Tibial artery (tissue), 4 donors: ENCODE data around the gene NDUFS8.

Experiments used
- DNase-seq, 2 donors: peaks; one replicate each; pipeline ENCODE4 v3.0.0-alpha.2; 2019
- H3K27ac ChIP-seq, 2 donors: fragments of 200-600 bp; sonication (generic) in 1 of 2; 1 replicate in 1 of 2; 2 replicates in 1 of 2; pipeline ENCODE4 v1.5.1; 2018 to 2019; ENCODE audit warnings: mild to moderate bottlenecking in 1 of 2
- H3K27me3 ChIP-seq, 2 donors: fragments of 200-600 bp; sonication (generic) in 1 of 2; one replicate each; pipeline versions ENCODE4 v1.5.1 to v1.6.0; 2016 to 2019
- H3K36me3 ChIP-seq, 3 donors: fragments of 200-600 bp; sonication (generic) in 2 of 3; one replicate each; pipeline ENCODE4 v1.5.1; 2016 to 2019; ENCODE audit warnings: mild to moderate bottlenecking in 2 of 3
- H3K4me1 ChIP-seq, 4 donors: fragments of 200-600 bp; sonication (generic) in 2 of 4; 1 replicate in 3 of 4; 2 replicates in 1 of 4; pipeline ENCODE4 v1.5.1; 2016 to 2019
- H3K4me3 ChIP-seq, 2 donors: fragments of 200-600 bp; sonication (generic) in 1 of 2; 1 replicate in 1 of 2; 2 replicates in 1 of 2; pipeline ENCODE4 v1.5.1; 2018 to 2019; ENCODE audit warnings: mild to moderate bottlenecking in 2 of 2
- H3K9me3 ChIP-seq, 3 donors: fragments of 200-600 bp; sonication (generic) in 1 of 3; one replicate each; pipeline ENCODE4 v1.5.1; 2016 to 2019
- CTCF ChIP-seq, 2 experiments: fragments of 200-600 bp in 1 of 2; fragments of 450-650 bp in 1 of 2; IDR thresholded peaks; one replicate each; pipeline ENCODE4 v1.5.1; 2017 to 2019; ENCODE audit warnings: antibody characterized with exemption in 2 of 2, mild to moderate bottlenecking in 1 of 2, moderate library complexity in 1 of 2
- intact Hi-C: fragments of 100-400 bp; cut with DNase I; formaldehyde crosslinking; loops from one replicate; pipeline ENCODE4 v1.15.0; 2023; ENCODE audit warnings: low total_unique reads

The NDUFS8 gene

DNA sequence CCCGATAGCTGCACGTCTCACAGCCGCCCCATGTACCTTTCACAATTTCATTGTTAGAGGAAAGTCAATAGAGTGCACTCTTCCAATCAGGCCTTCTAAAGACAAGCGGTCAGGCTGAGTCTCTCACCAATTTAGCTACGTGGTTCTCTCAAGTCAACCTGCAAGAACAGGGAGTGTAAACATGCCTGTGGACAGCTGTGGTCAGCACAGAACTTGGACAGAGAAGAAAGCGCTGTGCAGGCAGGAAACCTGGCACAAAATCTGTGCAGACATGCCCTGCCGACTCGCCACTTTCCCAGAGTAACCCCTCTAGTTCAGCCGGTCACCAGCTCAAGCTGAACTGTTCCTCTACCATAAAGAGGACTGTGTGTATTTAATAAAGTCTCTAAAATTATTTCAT is 51.2 kb downstream of the NDUFS8 start:
- H3K4me1 ChIP-seq, result no peaks in the 10 kb centered on the region
- H3K27me3 ChIP-seq, result no peaks in the 10 kb centered on the region
- H3K4me3 ChIP-seq, result no peak overlapping the region
- intact Hi-C loops, result no loop called here
- no peak overlapping the region for H3K27ac ChIP-seq
- H3K9me3 ChIP-seq, result no peaks in the 10 kb centered on the region
- no peak for DNase-seq
- H3K36me3 ChIP-seq, result peaks cover 0 to 8% (median 0%) of the 10 kb centered on the region in 3 donors
- TF ChIP-seq CTCF (IDR thresholded peaks at IDR 0.05), result no peak

DNA sequence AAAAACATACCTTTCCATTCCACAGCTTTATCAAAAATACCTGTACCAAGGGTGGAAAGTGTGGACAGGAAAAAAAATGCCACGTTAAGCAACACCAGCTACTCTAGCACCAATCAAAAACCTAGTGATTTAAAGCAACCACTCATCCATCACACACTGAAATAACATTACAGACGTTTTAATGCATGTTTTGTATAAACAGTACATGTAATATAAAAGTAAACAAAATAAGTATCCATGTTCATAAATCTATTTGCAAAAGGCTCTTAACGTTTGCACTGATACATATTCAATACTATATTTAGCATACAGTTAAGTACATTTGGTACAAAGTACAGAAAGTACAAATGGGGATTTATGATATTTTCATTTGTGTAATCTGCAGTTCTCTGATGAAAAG is 52.0 kb downstream of the NDUFS8 start:
- DNase-seq, result no peak
- intact Hi-C loops, result no loop called here

DNA sequence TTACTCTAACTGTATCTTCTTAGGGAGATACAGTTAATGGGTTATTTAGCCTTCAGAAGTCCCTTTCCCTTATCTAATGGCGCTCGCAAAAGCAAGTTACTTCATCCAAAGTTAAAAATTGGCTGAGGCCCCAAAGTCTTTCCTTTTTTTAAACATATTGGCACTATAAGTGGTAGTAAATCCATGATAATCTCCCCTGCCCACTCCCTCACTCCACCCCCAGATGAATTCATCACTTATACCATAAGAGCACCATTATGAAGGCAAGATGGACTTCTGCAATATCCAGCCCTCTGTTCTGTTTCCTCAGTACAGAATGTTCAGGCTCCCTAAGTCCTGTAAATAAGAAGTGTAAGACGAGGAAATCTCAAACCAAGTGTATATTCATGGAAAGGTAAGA is 53.0 kb downstream of the NDUFS8 start:
- H3K9me3 ChIP-seq, result no peaks in the 10 kb centered on the region
- no peaks in the 10 kb centered on the region for H3K4me1 ChIP-seq
- H3K27me3 ChIP-seq, result no peaks in the 10 kb centered on the region
- no peak overlapping the region for H3K4me3 ChIP-seq
- H3K27ac ChIP-seq, result no peak overlapping the region
- TF ChIP-seq CTCF (IDR thresholded peaks at IDR 0.05), result no peak
- DNase-seq, result no peak
- intact Hi-C loops, result no loop called here
- H3K36me3 ChIP-seq, result peaks cover 0 to 8% (median 0%) of the 10 kb centered on the region in 3 donors

More for the DNA sequence above, 52.0 kb downstream of the NDUFS8 start:
- Histone ChIP-seq H3K27ac (no peak overlapping the region), H3K27me3 (no peaks in the 10 kb centered on the region), H3K4me1 (no peaks in the 10 kb centered on the region), H3K36me3 (peaks cover 0 to 8% (median 0%) of the 10 kb centered on the region in 3 donors), H3K9me3 (no peaks in the 10 kb centered on the region), H3K4me3 (no peak overlapping the region)
- no peak for TF ChIP-seq CTCF (IDR thresholded peaks at IDR 0.05)
